Heart left ventricle (tissue), 16 donors: ENCODE results near the gene VWA1. TPM values are rescaled to one million over a fixed set of nuclear protein-coding genes. Genes with fewer than 3 reads are reported as not detected.

Experiments used
- ATAC-seq, 4 donors: fragments of 200-7000 bp; cut with Tn5 transposase; one replicate each; pipeline ENCODE4 v1.9.1; 2020 to 2022; ENCODE audit warnings: moderate library complexity in 4 of 4, mild to moderate bottlenecking in 3 of 4, moderate number of reproducible peaks in 1 of 4
- DNase-seq, 5 donors: peaks; one replicate each; pipeline ENCODE4 v3.0.0-alpha.2; 2020
- H3K27ac ChIP-seq, 12 donors: fragments of 200-600 bp; sonication (generic) in 4 of 12; one replicate each; pipeline versions ENCODE4 v1.5.0 to v1.8.0; 2016 to 2022; ENCODE audit warnings: mild to moderate bottlenecking in 2 of 12
- H3K27me3 ChIP-seq, 9 donors: fragments of 200-600 bp; sonication (generic) in 2 of 9; one replicate each; pipeline versions ENCODE4 v1.5.1 to v1.8.0; 2016 to 2022; ENCODE audit warnings: mild to moderate bottlenecking in 3 of 9
- H3K36me3 ChIP-seq, 9 donors: fragments of 200-600 bp; sonication (generic) in 2 of 9; one replicate each; pipeline versions ENCODE4 v1.5.0 to v1.8.0; 2018 to 2022; ENCODE audit warnings: mild to moderate bottlenecking in 2 of 9
- H3K4me1 ChIP-seq, 12 donors: fragments of 200-600 bp; sonication (generic) in 4 of 12; one replicate each; pipeline versions ENCODE4 v1.5.0 to v1.8.0; 2016 to 2022; ENCODE audit warnings: mild to moderate bottlenecking in 3 of 12
- H3K4me3 ChIP-seq, 12 donors: fragments of 200-600 bp; sonication (generic) in 4 of 12; one replicate each; pipeline versions ENCODE4 v1.5.0 to v1.8.0; 2017 to 2022; ENCODE audit warnings: mild to moderate bottlenecking in 9 of 12, moderate library complexity in 4 of 12
- H3K9me3 ChIP-seq, 12 donors: fragments of 200-600 bp; sonication (generic) in 4 of 12; one replicate each; pipeline versions ENCODE4 v1.5.0 to v1.8.0; 2016 to 2022; ENCODE audit warnings: mild to moderate bottlenecking in 1 of 12
- POLR2A ChIP-seq, 2 donors: fragments of 450-650 bp; IDR thresholded peaks; one replicate each; pipeline ENCODE4 v1.6.1; 2017; ENCODE audit warnings: antibody characterized with exemption in 2 of 2, mild to moderate bottlenecking in 2 of 2, moderate library complexity in 2 of 2
- WGBS, 4 donors: extraction: QIAGEN DNeasy Blood & Tissue Kit in 2 of 4; methylation state at CpG; one replicate each; pipeline versions ENCODE4 v1.1.5 to v1.1.7; 2013 to 2018; 5-methylcytosine and 5-hydroxymethylcytosine counted together
- intact Hi-C, 10 donors: fragments of 100-400 bp; cut with DNase I; formaldehyde crosslinking; loops; one replicate each; pipeline versions ENCODE4 v1.11.1 to v1.14.2; 2022
- polyA plus RNA-seq, 2 donors: library from polyadenylated mRNA; stranded (reverse); fragments of 200-250 nt; gene quantifications; one replicate each; pipeline ENCODE4 v1.2.3, GENCODE V29; 2013
- total RNA-seq, 9 donors: library from RNA; depleted of rRNA in 2 of 9; stranded (reverse); fragments of >200 nt in 2 of 9; fragmentation: NEBNext Ultra II Directional in 3 of 9; extraction: Animal tissue kit (Norgen Biotek cat#: 25700) in 3 of 9; gene quantifications; one replicate each; pipeline versions ENCODE4 v1.1.0 to v1.2.4, GENCODE V29; 2016 to 2023
- TF ChIP-seq, protein P1 (sequence below), 12 donors: fragments of 200-600 bp; sonication (generic) in 4 of 12; IDR thresholded peaks; one replicate each; pipeline versions ENCODE4 v1.5.0 to v1.8.0; 2018 to 2022; ENCODE audit warnings: antibody characterized with exemption in 12 of 12, mild to moderate bottlenecking in 5 of 12
- donor health status: ischemic (EF 13 %, LVEDD 7.1; RV severe dilation, severe dysfunction).
- donor health status: healthy with polysubstance abuse.
- donor health status: DM: no; HTN: yes; CAD: no.
- donor health status: DM: no; HTN: no; CAD: no.
- donor health status: ischemic (EF 25% LVEDD 6.9; RV normal size, moderate dysfunction).
- donor health status: ischemic (EF 25% LVEDD 5.7; RV mildly dilated, moderate dysfunction).
- donor health status: healthy.
- donor health status: DM: yes; HTN: yes; CAD: no.
- donor health status: ischemic (EF 35%, LVEDD 5.7; RV mildly dilated, moderate dysfunction).
- donor health status: nonischemic (EF 11% LVEDD 7.7; RV severe dilation, severe dysfunction).
- donor health status: DM: yes; HTN: yes; CAD: no.
- donor health status: PGD.
- donor health status: ischemic (EF 29% LVEDD 5.4; RV normal size, mild dysfunction).
- donor health status: nonischemic (EF 23%, LVEDD 6.1; RV moderate dilation, normal function).

VWA1 gene
- total and polyA plus RNA-seq, 11 donors: 7.0 to 49.5 (median 14.8) TPM

DNA sequence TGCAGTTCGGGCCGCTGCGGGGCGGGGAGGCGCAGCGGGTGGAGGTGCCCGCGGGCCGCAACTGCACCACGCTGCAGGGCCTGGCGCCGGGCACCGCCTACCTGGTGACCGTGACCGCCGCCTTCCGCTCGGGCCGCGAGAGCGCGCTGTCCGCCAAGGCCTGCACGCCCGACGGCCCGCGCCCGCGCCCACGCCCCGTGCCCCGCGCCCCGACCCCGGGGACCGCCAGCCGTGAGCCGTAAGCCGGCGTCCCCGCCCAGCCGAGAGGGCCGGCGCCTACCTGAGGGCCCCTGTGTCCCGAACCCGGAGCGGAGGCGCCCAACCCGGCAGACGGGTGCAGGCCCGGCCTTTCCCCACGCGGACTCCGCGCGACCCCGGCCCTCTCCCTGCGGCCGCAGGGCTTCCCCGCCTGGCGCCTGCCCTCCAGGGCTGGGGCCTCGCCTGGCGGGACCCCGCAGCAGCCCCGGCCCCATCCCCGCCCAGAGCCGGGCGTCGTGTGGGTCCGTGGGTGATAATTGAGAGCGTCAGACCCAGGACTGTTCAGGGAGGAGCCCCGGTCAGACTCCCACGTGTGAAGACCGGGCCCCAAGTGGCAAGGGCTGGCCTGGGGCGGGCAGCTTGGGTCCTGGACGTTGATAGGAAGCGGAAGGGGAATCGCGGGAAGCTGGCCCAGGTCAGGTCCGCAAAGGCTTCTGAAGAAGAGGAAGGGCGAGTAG, 4.2 kb downstream of the VWA1 start:
- Histone ChIP-seq H3K4me3 (no peak overlapping the region), H3K27me3 (peaks cover 0 to 21% (median 0%) of the 10 kb centered on the region in 9 donors), H3K27ac (no peak overlapping the region), H3K36me3 (no peaks in the 10 kb centered on the region), H3K9me3 (no peaks in the 10 kb centered on the region), H3K4me1 (peaks cover 5 to 40% (median 27%) of the 10 kb centered on the region in 12 donors)
- intact Hi-C loops: loop anchor here in 5 of 10 donors (2.0 to 5.0 kb wide), 3 partner anchors 32 to 63 kb away; partner anchors contain the start of gene MRPL20 (in 4 of the 5)
- ATAC-seq: no peak
- no peak for TF ChIP-seq POLR2A (IDR thresholded peaks at IDR 0.05)
- TF ChIP-seq, protein P1, sequence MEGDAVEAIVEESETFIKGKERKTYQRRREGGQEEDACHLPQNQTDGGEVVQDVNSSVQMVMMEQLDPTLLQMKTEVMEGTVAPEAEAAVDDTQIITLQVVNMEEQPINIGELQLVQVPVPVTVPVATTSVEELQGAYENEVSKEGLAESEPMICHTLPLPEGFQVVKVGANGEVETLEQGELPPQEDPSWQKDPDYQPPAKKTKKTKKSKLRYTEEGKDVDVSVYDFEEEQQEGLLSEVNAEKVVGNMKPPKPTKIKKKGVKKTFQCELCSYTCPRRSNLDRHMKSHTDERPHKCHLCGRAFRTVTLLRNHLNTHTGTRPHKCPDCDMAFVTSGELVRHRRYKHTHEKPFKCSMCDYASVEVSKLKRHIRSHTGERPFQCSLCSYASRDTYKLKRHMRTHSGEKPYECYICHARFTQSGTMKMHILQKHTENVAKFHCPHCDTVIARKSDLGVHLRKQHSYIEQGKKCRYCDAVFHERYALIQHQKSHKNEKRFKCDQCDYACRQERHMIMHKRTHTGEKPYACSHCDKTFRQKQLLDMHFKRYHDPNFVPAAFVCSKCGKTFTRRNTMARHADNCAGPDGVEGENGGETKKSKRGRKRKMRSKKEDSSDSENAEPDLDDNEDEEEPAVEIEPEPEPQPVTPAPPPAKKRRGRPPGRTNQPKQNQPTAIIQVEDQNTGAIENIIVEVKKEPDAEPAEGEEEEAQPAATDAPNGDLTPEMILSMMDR (IDR thresholded peaks at IDR 0.05): no peak
- WGBS, 4 donors: 79 to 91% (median 82%) methylated on average over 35 to 82 of the region's 82 CpGs
- DNase-seq: no peak

- TF ChIP-seq, protein P1 (IDR thresholded peaks at IDR 0.05): no peak
- TF ChIP-seq POLR2A (IDR thresholded peaks at IDR 0.05): no peak
- Histone ChIP-seq H3K36me3 (no peaks in the 10 kb centered on the region), H3K27ac (peak overlapping the region in 1 of 12 donors; percentile 36), H3K27me3 (peaks cover 0 to 14% (median 0%) of the 10 kb centered on the region in 9 donors), H3K9me3 (no peaks in the 10 kb centered on the region), H3K4me1 (peaks cover 4 to 32% (median 20%) of the 10 kb centered on the region in 12 donors), H3K4me3 (no peak overlapping the region)
- no peak for ATAC-seq
- WGBS, 4 donors: 72 to 77% (median 75%) methylated on average over 24 to 26 of the region's 26 CpGs
- no peak for DNase-seq
- intact Hi-C loops: loop anchor here in 5 of 10 donors (2.0 to 5.0 kb wide), 3 partner anchors 33 to 62 kb away; partner anchors contain the start of gene MRPL20 (in 4 of the 5)
Observed at GRCh38 chr1:1440262-1441001, 4.9 kb downstream of the VWA1 start.

GRCh38 chr1:1441002-1441888, 5.8 kb downstream of the VWA1 start:
- TF ChIP-seq, protein P1 (IDR thresholded peaks at IDR 0.05): peak; percentile 84 to 95 (median 90)
- TF ChIP-seq POLR2A (IDR thresholded peaks at IDR 0.05): no peak
- Histone ChIP-seq H3K4me3 (no peak overlapping the region), H3K27ac (peak overlapping the region in 1 of 12 donors; percentile 36), H3K27me3 (peaks cover 0 to 5% (median 0%) of the 10 kb centered on the region in 9 donors), H3K36me3 (no peaks in the 10 kb centered on the region), H3K4me1 (peaks cover 0 to 26% (median 17%) of the 10 kb centered on the region in 12 donors), H3K9me3 (no peaks in the 10 kb centered on the region)
- WGBS, 4 donors: 39 to 61% (median 45%) methylated on average over 11 to 29 of the region's 29 CpGs
- DNase-seq: peak in 2 of 5 donors; percentile 57 to 69
- intact Hi-C loops: loop anchor here in 5 of 10 donors (2.0 to 5.0 kb wide), 3 partner anchors 34 to 61 kb away; partner anchors contain the start of gene MRPL20 (in 4 of the 5)
- peak; percentile 47 to 86 (median 76) for ATAC-seq
